Liver (tissue), 3 donors: Measurements from ENCODE around the gene MEIS1.

Experiments used
- RXRA ChIP-seq, 2 donors: IDR thresholded peaks; 2 replicates each; pipeline ENCODE4 v1.6.1; 2017 to 2018; ENCODE audit warnings: antibody characterized with exemption in 2 of 2, mild to moderate bottlenecking in 1 of 2
- TF ChIP-seq, protein P1 (sequence below): fragments of 150-350 bp; IDR thresholded peaks from 2 replicates; pipeline ENCODE4 v1.5.1; 2017; ENCODE audit warnings: improper control_type of control experiment, low read depth, low read length; ENCODE audit not compliant: missing input control
- donor health status: healthy.
- donor health status: healthy.

DNA sequence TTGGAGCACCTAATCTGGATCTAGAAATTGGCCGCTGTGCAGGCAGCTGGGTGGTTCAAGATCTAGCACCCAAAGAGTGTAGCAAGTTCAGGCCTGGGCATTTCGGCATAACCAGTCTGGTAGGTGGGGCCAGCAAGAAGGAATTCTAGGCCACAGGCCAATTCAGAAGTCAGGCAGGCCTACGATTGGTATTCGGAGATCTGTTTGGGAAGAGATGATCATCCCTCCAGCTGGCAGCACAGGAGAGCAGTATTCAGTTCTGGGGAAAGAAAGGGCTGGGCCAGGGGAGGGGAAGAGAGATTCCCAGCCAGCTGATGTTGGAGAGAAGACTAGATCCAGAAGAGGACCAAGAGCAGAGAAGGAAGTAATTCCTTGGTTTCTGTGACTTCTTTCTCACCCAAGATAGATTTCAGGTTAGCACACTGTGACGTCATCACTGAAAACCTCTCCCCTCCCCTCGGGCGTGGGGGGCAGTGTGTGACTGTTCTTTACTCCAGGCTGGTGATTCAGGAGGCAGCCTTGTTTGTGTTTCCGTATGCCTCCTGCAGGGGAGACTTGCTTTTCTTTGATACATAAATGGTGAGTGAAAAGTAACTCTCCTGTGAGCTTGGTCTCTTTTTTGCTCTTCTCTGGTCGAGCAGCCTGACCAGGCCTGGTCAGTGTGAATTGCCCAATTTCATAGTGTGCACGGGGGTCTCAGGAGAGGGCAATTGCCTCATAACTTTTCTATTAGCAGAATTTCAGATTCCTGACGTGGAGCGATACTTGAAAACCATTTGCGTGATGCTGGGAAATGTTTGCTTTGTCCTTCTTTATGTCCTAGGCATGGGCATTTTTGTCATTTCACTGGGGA, 61.1 kb downstream of the MEIS1 start:
- TF ChIP-seq, protein P1, sequence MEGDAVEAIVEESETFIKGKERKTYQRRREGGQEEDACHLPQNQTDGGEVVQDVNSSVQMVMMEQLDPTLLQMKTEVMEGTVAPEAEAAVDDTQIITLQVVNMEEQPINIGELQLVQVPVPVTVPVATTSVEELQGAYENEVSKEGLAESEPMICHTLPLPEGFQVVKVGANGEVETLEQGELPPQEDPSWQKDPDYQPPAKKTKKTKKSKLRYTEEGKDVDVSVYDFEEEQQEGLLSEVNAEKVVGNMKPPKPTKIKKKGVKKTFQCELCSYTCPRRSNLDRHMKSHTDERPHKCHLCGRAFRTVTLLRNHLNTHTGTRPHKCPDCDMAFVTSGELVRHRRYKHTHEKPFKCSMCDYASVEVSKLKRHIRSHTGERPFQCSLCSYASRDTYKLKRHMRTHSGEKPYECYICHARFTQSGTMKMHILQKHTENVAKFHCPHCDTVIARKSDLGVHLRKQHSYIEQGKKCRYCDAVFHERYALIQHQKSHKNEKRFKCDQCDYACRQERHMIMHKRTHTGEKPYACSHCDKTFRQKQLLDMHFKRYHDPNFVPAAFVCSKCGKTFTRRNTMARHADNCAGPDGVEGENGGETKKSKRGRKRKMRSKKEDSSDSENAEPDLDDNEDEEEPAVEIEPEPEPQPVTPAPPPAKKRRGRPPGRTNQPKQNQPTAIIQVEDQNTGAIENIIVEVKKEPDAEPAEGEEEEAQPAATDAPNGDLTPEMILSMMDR: no peak
- peak; percentile 19 to 35 for TF ChIP-seq RXRA (IDR thresholded peaks at IDR 0.05)
